ENCODE data around the gene LASP1NB.

Gene LASP1NB

DNA sequence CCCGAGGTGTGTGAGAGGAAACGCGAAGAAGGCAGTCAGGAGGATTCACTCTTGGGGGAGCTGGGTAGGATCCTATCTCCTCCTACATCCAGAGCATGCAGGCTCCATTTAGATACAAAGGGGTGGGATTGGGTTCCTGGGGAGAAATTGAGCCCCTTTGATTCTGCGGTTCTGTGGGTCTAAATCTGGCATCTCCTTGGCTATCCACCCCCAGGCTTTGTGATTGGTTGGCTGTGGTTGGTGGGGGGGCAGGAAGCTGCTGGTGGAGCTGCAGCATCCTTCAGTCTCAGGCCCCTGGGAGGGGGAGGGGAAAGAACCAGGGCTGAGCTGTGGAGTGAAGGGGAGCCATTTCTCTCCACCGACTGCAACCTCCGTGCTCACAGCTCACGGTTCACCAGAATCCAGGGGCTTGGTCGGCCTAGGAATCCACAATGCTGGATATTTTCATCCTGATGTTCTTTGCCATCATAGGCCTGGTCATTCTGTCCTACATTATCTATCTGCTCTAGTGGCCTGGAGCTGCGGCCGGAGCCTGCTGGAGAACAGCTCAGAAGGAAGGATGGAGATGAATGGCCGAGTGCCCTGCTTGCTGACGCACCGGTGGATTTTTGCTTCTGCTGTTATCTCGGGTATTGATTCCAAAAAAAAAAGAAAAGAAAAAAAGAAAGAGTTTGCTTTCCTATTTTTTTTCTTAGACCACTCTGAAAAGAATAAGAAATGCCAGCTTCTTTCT is at the start of gene LASP1NB:
Gene LASP1NB, plus strand, starts transcription at position 352 of the 733 bp plus-strand sequence.
- DNase-seq = peak; percentile 50

DNA sequence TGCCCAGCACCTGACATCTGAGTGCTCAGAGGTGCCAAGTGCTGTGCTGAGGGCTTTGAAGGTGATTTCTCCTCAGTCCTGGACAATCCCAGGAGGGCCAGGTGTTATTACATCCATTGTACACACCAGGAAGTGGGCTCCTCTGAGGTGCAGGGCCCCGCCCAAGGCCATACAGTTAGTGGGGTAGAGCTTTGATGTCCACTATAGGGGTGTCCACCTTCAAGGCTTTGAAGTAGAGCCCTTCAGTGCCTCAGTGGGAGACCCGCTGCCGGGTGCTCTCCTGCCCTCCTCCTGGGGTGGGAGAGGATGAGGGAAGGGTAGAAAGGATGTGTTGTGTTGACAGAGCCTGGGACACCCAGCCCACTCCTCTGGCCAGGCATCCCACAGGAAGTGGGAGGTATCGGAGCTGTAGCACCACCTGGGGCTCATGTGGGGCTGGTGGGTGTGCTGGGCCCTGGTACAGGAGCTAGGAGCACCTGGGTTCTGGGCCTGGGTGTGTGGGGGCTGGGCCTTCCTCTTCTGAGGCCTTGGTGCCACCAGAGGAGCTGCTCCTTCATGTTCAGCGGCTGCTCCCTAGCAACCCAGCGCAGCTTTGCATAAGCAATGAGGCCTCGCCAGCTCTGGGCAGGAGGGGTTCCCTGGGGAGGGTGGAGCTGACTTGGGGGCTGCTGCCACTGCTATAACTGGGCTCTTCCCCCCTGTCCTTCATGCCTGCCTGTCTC is 48.1 kb upstream of the LASP1NB start:
- DNase-seq = peak; percentile 46

DNA sequence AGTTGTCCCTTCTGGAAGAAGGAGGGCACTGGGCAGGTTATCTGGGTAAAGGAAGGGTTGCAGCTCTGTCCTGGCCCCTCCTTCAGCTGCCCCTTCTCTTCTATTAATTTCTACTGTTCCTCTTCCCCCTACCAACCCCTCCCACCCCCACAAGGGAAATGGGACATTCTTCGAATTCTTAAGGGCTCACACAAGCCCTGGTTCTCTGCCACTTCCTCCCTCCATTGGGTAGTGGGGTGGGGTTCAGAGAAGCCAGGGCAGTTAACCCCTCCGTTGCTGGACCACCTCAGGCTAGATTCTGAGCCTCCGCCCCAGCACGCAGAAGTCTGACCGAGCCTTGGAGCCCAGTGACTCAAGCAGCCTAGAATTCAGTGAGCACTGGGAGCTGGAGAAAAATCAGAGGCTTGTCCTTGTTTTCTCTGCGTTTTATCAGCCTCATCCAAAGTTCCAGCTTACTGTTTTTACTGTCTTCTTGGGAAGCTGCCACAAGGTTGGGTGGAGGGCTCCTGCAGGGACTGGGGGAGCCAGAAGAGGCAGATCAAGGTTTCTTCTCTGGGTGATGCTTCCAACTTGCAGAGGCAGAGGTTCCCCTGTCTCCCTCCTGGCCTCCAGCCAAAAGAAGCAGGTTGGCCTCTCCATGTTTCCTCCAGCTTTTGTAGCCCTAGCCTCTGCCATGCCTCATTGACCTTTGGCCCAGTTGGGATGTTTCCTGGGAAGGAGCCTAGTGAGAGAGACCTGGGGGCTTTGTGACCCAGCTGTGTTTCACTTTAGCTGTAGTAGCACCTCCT is 45.3 kb upstream of the LASP1NB start:
- DNase-seq = no peak

DNA sequence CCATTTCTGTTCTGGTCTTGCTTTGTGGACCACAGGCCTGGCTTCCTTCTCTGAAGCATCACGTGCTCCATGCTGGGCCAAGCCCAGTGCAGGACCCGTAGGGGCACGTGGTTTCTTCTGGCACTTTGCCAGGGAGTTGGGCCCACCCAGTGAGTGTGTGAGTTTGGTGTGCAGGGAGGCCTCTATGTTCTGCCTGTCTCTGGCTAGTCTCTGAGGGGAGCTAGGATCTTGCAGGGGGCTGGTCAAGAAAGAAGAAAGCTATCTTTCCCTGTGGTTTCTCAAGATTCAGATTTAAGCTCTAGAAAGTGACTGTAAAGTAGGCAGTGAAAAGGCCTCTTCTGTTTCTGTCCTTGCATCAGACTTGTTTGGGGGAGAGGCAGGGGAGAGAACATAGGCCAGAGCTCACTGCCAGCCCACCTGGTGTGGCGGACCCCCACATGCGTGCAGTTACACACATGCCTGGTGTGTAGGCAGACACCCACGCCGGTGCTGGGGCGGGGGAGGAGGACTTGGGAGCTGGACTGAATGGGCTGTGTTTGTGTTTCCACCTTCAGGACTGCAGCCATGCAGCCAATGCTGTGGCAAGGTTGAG is 43.7 kb upstream of the LASP1NB start:
- DNase-seq = peak; percentile 48

DNA sequence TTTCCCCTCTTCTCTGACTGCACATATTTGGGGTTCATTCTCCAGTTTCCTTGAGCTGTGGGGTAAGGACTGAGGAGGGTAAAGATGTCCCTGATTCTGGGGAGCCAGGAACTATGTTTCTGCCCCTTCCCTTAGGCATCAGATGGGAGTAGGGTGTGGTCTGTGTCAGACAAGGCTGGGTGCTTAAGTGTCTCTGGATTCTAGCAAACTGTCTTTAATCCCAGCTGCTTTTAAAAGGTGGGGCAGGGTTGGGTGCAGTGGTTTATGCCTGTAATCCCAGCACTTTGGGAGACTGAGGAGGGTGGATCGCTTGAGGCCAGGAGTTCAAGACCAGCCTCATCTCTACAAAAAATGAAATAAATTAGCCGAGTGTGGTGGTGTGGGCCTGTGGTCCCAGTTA is 42.5 kb upstream of the LASP1NB start:
- DNase-seq = no peak

DNA sequence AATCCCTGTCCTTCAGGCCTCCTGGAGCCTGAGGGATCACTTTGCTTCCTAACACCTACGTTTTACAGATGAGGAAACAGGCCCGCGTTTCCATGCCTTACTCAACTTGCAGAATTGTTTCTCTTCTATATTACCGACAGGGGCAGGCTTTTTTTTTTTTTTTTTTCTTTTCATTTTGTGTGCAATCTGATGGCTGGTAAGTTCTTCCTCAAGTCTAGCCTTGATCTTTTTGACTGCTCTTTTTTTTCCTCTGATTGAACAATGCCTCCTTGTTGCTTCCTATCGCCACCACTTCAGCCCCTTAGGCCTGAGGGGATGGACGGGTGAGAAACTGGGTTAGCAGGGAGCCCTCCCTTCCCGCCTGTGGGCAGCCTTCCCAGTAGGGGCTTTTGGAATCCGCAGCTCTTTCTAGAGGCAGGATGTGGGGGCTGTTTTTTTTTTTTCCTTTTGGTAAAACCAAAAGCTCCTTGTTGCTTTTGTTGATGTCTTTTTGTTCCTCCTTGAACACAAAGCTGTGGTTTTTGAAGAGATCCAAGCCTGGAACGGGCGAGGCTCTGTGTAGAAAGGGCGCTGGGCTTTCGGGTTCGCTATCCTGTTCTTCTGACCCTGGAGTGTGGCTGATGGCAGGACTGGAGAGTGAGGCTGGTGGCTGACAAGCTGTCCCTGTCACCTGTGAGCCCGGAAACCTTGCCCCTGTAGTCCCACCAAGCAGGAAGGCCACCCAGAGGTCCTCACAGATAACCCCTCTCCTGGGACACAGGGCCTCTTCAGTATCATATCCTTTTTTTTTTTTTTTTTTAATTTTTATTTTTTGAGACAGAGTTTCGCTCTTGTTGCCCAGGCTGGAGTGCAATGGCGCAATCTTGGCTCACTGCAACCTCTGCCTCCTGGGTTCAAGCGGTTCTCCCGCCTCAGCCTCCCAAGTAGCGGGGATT is 41.6 kb upstream of the LASP1NB start:
- no peak for DNase-seq

DNA sequence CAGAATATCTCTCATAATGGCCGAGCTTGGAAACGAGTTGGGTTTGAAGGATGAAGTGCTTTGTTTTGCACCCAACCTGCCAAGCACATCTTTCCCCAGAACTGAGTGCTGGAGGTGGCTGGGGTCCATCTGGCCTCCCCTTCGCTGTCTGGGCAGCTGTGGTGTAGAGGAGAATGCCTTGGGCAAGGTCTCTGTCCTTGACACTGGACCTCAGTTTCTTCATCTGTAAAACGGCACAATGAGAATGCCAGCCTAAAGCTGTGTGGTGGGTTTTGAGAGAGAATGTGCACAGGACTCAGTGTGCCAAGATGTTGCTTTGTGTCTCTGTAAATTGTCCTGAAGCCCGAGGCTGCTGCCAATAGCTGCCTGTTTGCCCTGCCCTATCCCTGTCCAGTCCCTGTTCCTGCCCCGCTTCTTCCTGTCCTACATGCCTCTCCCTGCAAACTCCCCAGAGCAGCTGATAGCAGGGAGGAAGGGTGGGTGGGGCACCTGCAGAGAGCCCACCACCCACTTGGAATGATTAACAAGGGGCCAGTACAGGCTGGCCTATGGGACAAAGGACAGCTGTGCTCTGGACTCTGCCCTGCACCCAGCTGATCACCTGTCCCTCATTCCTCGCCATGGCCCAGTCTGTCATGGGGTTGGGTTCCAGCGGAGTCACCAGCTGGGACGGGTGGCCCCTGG is 40.2 kb upstream of the LASP1NB start:
- no peak for DNase-seq

DNA sequence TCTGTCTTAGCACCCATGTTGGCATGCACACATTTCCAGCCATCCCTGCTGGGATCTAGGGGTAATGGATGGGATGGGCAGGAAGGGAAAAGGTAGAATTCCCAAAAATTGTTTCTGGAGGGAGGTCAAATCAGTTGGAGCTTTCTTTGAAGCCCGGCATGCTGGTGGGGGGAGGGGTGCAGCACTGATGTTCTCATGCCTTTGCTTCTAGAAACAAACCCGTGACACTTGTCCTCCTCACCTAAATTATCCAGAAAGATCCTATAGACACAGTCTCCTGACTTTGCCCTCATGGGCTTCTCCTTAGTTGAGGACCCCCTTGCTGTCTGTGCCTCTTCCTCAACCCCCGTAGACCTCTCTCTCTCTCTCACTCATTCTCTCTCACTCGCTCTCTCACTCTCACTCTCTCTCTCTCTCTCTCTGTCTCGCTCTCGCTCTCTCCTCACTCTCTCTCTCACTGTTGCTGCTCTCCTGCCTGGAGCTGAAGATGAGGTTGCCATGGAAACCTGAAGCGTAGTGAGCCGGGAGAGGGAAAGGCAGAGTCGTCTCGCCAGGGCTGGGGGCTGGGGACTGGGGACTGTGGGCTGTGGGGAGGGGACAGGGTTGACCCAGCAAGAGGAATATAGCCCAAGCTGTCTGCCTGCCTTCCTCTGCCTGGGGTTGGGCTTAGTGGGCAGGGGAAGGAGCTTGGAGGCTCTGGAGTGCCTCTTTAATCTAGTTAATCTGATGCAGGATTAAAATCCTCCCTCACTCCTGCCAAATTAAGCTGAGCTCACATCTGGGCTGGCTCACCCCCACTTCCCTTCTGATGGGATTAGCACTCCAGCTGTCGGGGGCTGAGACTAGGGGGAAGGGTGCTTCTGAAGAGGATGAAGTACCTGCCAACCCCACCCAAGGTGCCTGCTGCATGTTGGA is 39.4 kb upstream of the LASP1NB start:
- no peak for DNase-seq

DNA sequence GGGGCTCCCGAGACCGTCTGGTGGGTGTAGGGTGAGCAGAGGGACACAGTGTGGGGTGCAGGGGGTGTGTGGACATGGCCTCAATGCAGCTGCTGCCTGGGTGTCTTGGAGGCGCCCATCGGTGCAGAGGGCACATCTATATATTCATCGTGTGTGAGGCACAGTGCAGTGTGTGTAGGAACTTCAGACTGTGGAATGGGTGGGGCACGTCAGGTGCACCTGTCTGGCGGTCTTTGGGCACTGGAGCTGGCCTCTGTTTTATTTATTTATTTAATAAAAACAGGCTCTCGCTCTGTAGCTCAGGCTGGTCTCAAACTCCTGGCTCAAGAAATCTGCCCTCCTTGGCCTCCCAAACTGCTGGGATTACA is 38.8 kb upstream of the LASP1NB start:
- DNase-seq = no peak

DNA sequence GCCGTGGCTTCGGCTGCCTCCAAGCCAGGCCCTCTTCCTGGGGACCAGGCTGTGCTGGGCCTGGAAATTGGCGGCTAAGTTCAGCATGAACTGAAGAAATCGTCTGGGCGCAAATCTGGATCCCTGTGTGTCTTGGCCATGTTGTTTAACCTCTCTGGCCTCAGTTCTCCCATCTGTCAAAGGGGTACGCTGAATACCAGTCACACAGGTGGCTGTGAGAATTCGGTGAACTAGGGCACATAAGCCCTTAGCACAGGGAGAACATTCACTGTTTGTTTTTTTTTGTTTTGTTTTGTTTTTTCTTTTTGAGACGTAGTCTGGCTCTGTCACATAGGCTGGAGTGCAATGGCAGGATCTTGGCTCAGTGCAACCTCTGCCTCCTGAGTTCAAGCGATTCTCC is 36.6 kb upstream of the LASP1NB start:
- no peak for DNase-seq

DNA sequence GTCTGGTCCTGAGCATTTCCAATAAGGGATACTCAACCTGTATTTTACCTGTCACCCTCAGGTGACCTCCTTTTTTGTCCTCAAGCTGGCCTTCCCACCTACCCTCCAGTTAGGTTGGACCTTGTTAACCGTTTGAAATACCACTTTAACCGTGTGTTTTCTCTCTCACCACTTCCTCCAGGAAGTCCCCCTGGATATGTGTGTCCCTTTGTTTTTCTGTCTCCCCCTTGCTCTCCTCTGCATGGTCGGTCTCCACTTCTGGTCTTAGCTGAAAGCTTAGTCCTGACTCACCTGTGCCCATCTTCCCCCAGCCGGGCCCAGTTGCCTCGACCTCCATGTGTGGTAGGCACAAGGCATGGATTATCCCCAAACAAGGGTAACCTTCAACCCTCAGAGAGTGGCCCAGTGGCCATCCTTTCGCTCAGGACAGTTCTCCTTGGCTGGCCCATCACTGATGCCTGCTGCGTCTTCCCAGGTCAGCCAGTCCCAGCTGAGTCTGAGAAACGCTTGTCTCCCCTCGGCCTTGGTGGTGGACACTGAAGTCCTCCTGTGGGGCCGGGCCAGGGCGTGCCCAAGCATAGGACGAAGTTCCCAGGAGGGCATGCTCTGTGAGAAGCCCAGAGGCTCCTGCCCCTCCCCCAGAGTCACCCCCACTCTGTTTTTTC is 35.5 kb upstream of the LASP1NB start:
- no peak for DNase-seq

DNA sequence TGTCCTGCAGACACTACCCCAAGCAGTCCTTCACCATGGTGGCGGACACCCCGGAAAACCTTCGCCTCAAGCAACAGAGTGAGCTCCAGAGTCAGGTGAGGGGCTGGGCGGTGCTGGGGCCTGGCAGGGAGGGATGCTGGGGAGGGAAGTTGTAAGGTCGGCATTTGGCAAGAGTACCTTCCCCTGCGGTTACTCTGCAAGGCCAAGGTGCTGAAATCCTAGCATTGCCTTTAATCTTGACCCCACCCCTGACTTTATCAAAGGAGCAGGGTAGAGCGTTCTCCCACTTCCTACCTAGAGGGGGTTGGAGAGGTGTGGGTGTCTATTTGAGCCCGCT is 35.0 kb upstream of the LASP1NB start:
- DNase-seq = peak; percentile 43

DNA sequence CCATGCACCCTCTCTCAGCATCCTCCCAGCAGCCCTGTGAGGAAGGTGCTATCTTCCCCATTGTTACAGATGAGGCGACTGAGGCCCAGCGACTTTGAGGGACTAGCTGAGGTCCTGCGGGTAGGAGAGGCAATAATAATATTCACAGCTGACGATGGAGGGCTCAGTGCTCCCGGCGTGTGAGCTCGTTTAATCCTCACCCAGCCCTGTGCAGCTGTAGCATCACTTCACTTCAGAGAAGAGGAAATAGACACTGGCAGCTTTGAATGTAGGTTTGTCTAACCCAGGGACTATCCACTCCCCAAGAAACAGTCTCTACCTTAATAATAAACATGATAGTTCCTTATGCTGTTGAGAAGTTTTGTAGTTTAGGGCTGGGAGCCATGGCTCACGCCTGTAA is 34.0 kb upstream of the LASP1NB start:
- no peak for DNase-seq

DNA sequence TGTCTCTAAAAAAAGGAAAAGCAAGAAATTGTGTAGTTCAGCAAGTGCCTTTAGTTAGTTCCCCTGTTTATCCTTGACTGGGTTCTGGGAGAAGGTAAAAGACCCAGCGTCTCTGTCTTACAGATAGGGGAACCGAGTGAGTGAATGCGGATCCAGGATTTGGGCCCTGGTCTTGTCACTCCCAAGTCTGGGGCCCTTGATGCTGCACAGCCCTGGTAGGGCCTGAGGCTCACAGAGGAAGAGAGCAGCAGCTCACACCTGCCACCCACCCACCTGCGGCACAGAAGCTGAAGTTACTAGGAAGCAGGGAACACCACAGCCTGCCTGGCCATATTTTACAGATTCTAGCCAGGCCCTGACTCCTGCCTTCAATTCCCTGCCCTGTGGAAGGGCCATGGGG is 33.3 kb upstream of the LASP1NB start:
- no peak for DNase-seq

DNA sequence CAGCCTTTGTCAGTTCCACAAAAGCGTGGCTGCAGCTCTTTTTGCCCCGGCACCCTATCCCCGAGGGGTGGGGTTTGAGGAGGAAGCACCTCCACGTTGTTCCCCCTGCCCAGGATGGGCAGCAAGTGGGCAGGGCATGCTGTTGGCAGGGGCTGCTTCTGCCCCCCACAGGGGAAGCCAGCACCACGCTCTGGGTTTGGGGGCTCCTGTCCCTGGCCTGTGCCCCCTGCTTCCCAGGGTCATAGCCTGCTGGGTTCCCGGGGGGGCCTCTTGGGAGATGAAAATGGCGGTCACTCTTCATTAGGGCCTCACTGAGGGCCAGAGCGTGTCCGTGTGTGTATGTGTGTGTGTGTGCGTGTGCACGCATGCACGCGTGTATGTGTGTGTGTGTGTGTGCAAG is 32.8 kb upstream of the LASP1NB start:
- DNase-seq = no peak

DNA sequence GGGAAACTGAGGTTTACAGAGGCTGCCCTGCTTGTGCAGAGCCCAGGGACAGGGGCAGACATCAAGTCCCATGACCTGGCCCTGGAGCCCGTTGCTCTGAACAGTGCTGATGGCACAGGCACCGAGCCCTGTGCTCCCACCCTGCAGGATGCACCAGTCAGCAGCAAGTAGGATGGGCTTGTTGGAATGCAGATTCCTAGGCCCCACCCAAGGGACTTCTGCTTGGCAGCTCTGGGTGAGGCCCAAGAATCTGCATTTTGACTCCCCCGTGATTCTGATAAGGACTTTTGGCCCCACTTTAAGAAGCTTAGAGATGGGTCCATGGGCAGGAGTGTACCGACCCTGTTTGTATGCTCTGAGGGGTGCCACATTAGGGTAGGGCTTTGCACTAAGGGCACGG is 32.3 kb upstream of the LASP1NB start:
- DNase-seq = no peak

DNA sequence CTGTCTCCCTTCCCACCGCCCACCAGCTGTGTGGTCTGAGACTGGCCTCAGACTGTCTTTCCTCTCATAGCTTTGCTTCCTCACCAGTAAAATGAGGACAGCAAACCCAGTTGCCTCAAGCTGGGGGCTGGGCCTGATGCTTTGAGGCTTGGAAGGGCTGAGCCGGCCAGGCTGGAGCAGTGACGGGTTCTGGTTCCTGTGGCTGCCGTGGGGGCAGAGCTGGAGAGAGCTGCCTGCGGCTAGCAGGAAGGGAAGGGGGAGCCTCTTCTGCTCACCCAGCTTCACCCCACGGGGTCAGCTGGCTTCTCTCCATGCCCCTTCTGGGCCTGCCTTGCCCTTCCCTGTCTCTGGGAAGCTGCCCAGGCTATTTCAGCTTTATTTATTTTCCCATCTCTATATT is 31.8 kb upstream of the LASP1NB start:
- peak; percentile 48 for DNase-seq

DNA sequence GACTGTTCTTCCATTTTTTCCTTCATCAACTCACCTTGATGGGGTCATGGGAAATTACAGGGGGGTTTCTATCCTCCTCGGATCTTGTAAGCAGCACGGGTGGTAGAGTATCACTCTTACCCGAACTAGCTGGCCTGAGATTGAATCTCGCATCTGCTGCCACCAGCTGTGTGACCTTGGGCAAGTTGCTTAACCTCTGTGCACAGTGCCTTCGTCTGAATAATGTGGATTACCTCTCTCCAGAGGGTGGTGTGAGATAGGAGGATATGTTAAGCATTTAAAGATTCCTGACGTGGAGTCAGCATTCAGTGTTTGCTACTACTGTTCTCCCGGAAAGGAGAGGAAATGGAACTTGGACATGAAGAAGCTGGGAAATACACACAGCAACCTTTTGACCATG is 31.1 kb upstream of the LASP1NB start:
- DNase-seq = no peak

DNA sequence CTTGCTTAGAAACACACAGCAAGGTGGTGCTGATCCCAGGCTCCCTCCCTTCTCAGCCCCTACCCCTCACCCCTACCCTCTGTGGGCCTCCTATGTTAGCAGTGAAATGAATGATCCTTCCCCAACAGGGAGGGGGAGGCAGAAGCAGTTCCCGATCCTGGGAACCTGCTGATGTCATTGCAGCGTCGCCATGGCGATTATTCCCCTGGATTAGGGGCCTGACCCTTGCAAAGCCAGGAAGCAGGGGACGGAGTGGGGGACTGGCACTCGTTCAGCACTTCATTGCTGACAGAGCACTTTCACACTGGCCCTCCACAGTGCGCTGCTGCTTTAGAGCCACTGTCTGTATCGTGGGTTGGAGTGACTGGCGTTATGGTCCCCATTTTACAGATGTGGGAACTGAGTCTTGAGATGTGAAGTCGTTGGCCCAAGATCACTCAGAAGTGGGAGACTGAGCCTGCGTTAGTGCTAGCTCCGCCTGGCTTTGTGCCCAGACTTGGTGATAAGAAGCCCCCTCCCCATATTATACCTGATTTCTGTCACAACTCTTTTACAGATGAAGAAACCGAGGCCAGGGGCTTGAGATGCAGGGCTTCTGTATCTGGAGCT is 29.0 kb upstream of the LASP1NB start:
- DNase-seq = no peak

DNA sequence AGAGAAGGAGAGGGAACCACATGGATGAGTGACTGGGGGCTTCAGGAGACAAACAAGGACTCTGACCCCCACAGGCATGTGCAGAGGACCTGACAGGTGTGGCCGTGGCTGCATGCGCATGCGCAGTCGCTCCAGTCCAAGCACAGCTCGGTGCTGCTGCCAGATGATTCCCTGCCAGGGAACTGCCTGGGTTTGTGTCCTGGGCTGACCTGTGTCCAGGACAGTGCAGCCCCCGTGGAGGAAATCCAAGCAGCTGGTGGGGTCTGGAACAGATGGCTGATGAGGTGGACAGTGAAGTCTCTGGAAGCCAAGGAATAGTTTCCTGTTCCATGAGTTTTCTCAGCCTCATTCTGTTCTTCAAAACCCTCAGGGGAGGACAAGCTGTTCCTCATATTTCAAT is 28.2 kb upstream of the LASP1NB start:
- DNase-seq = no peak
